ENCODE measurements around the gene COL16A1. TPM values are rescaled to one million over a fixed set of nuclear protein-coding genes. Genes with fewer than 3 reads are reported as not detected.

Gene COL16A1
- total and polyA plus RNA-seq, 4 donors, result 0.43 to 3.8 (median 2.3) TPM

DNA sequence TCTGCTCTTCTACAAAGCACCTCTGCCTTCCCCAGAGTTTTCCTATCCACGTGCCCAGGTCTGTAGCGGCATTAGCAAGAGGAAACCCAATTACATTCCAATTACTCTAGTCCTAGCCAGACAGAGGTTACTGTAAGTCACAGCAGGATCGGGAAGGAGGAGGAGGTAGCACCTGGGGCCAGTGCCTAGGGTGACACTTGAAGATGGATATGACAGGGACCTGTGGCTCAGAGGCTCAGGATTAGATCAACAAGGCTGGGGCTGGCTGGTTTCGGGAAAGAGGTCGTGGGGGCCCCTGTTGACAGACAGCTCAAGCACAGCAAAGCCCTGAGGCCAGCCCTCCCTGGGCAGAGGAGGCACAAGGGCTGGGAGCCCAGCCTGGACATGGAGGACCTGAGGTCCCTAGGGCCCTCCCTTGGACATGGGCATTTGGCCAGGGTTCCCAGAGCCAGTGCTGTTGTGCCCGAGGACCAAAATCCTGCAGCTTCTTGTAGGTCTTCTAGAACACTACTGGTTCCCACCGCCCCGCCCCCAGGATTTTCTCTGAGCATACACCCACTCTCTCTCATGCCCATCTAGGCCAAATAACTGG is 89.3 kb downstream of the COL16A1 start:
- TF ChIP-seq REST (IDR thresholded peaks at IDR 0.05), result no peak
- no peak for TF ChIP-seq HNF4G (IDR thresholded peaks at IDR 0.05)
- TF ChIP-seq, protein P1, sequence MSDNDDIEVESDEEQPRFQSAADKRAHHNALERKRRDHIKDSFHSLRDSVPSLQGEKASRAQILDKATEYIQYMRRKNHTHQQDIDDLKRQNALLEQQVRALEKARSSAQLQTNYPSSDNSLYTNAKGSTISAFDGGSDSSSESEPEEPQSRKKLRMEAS (IDR thresholded peaks at IDR 0.05), result no peak
- TF ChIP-seq JUND (IDR thresholded peaks at IDR 0.05), result no peak
- no peak for TF ChIP-seq NR2F2 (IDR thresholded peaks at IDR 0.05)
- TF ChIP-seq FOXA1 (IDR thresholded peaks at IDR 0.05), result no peak
- no peak for TF ChIP-seq RAD21 (IDR thresholded peaks at IDR 0.05)
- TF ChIP-seq TAF1 (conservative IDR thresholded peaks at IDR 0.05), result no peak
- TF ChIP-seq YY1 (IDR thresholded peaks at IDR 0.05), result no peak
- no peak for TF ChIP-seq ATF3 (IDR thresholded peaks at IDR 0.05)
- no peak for TF ChIP-seq SP1 (IDR thresholded peaks at IDR 0.05)
- Histone ChIP-seq H3K9ac (ENCODE audit: low read depth in 1 of 2, low read length in 2 of 2) (no peak overlapping the region), H3K9me3 (ENCODE audit: control insufficient read depth in 4 of 4, low read length in 3 of 4) (no peaks in the 10 kb centered on the region), H3K27me3 (ENCODE audit: control insufficient read depth in 4 of 4, insufficient read depth in 4 of 4, low read length in 3 of 4) (peaks cover 0 to 9% (median 1%) of the 10 kb centered on the region in 4 donors), H3K27ac (ENCODE audit: low read depth in 1 of 2, low read length in 2 of 2) (no peak overlapping the region), H3K4me3 (ENCODE audit: low read depth in 1 of 3, low read length in 3 of 3) (no peak overlapping the region), H3K4me1 (ENCODE audit: control insufficient read depth in 4 of 4, insufficient read depth in 4 of 4, low read length in 3 of 4) (peaks cover 0 to 5% (median 2%) of the 10 kb centered on the region in 4 donors), H3K36me3 (ENCODE audit: control insufficient read depth in 4 of 4, insufficient read depth in 3 of 4, low read depth in 1 of 4, low read length in 3 of 4) (no peaks in the 10 kb centered on the region)
- WGBS, result 95% methylated on average over 8 of the region's 8 CpGs
- no peak for DNase-seq (ENCODE audit: low spot score)

DNA sequence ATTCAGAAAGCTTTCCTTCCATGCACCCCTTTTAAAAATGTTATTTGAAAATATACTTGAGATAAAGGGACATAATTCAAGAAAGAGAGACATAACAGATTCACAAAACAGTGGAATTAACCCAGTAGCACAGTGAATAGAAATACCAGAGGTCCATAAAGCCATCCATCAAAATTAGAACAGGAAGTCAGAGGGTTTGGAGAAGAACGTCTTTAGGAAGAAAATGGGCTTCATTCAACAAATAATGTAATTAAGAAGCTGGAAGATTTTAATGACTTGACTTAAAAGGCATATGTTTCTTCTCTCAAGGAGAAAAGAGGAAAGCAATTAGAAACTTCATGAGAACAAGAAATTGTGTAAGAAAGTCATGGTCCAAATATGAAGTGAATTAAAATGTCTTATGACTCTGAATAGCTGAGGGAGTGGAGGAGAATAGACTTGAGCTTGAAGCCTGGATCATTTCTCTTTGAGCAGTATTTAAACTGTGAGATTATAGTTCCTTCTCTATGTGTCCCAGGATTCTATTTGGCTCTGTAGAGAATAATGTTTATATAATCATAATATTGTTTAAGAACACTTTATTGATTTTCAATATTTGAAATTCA is 94.2 kb downstream of the COL16A1 start:
- Histone ChIP-seq H3K9ac (ENCODE audit: low read depth in 1 of 2, low read length in 2 of 2) (no peak overlapping the region), H3K36me3 (ENCODE audit: control insufficient read depth in 4 of 4, insufficient read depth in 3 of 4, low read depth in 1 of 4, low read length in 3 of 4) (no peaks in the 10 kb centered on the region), H3K9me3 (ENCODE audit: control insufficient read depth in 4 of 4, low read length in 3 of 4) (no peaks in the 10 kb centered on the region), H3K4me3 (ENCODE audit: low read depth in 1 of 3, low read length in 3 of 3) (no peak overlapping the region), H3K27ac (ENCODE audit: low read depth in 1 of 2, low read length in 2 of 2) (no peak overlapping the region), H3K27me3 (ENCODE audit: control insufficient read depth in 4 of 4, insufficient read depth in 4 of 4, low read length in 3 of 4) (peaks cover 0 to 3% (median 0%) of the 10 kb centered on the region in 4 donors), H3K4me1 (ENCODE audit: control insufficient read depth in 4 of 4, insufficient read depth in 4 of 4, low read length in 3 of 4) (no peaks in the 10 kb centered on the region)
- DNase-seq (ENCODE audit: low spot score), result no peak
- TF ChIP-seq NR2F2 (IDR thresholded peaks at IDR 0.05), result no peak
- TF ChIP-seq RXRA (IDR thresholded peaks at IDR 0.05), result no peak
- TF ChIP-seq, protein P1 (IDR thresholded peaks at IDR 0.05), result no peak
- TF ChIP-seq REST (IDR thresholded peaks at IDR 0.05), result no peak
- TF ChIP-seq FOXA1 (IDR thresholded peaks at IDR 0.05), result no peak
- no peak for TF ChIP-seq ATF3 (IDR thresholded peaks at IDR 0.05)
- TF ChIP-seq HNF4A (conservative IDR thresholded peaks at IDR 0.05), result no peak
- no peak for TF ChIP-seq YY1 (IDR thresholded peaks at IDR 0.05)
- no peak for TF ChIP-seq CTCF (IDR thresholded peaks at IDR 0.05; ENCODE audit: low read depth, low read length, missing input control)
- TF ChIP-seq ZBTB33 (IDR thresholded peaks at IDR 0.05), result no peak
- 43% methylated on average over 1 of the region's 1 CpG for WGBS

All from liver (tissue), 9 donors.